Uterus (tissue), 4 donors: ENCODE measurements around the gene IL22RA1. TPM values are rescaled to one million over a fixed set of nuclear protein-coding genes. Genes with fewer than 3 reads are reported as not detected.

Source experiments
- DNase-seq, 2 donors: peaks; one replicate each; pipeline ENCODE4 v3.0.0-alpha.2; 2019 to 2020
- H3K27ac ChIP-seq, 2 donors: fragments of 200-600 bp; sonication (generic); 1 replicate in 1 of 2; 2 replicates in 1 of 2; pipeline ENCODE4 v1.5.1; 2016 to 2018
- H3K27me3 ChIP-seq, 2 donors: fragments of 200-600 bp; sonication (generic); one replicate each; pipeline ENCODE4 v1.5.1; 2018 to 2019; ENCODE audit warnings: control low read depth in 1 of 2
- H3K36me3 ChIP-seq, 2 donors: fragments of 200-600 bp; sonication (generic); one replicate each; pipeline ENCODE4 v1.5.1; 2019; ENCODE audit warnings: control low read depth in 1 of 2
- H3K4me1 ChIP-seq, 2 donors: fragments of 200-600 bp; sonication (generic); one replicate each; pipeline ENCODE4 v1.5.1; 2018 to 2019; ENCODE audit warnings: control low read depth in 1 of 2
- H3K4me3 ChIP-seq, 2 donors: fragments of 200-600 bp; sonication (generic); 1 replicate in 1 of 2; 2 replicates in 1 of 2; pipeline ENCODE4 v1.5.1; 2018 to 2019; ENCODE audit warnings: mild to moderate bottlenecking in 1 of 2
- H3K9me3 ChIP-seq, 2 donors: fragments of 200-600 bp; sonication (generic); one replicate each; pipeline ENCODE4 v1.5.1; 2019; ENCODE audit warnings: control low read depth in 1 of 2
- CTCF ChIP-seq, 4 experiments: fragments of 200-600 bp in 2 of 4; fragments of 450-650 bp in 2 of 4; sonication (generic) in 2 of 4; IDR thresholded peaks; one replicate each; pipeline ENCODE4 v1.5.1; 2016 to 2019; ENCODE audit warnings: antibody characterized with exemption in 4 of 4, mild to moderate bottlenecking in 2 of 4, moderate library complexity in 1 of 4
- POLR2A ChIP-seq, 2 donors: fragments of 450-650 bp; IDR thresholded peaks; one replicate each; pipeline ENCODE4 v1.6.1; 2016; ENCODE audit warnings: antibody characterized with exemption in 2 of 2, mild to moderate bottlenecking in 1 of 2, moderate library complexity in 1 of 2
- intact Hi-C: fragments of 100-400 bp; cut with DNase I; formaldehyde crosslinking; loops from one replicate; pipeline ENCODE4 v1.15.1; 2023; ENCODE audit warnings: low total_unique reads
- total RNA-seq, 4 donors: library from RNA; depleted of rRNA in 3 of 4; stranded (reverse); fragments of >200 nt in 3 of 4; gene quantifications; one replicate each; pipeline versions ENCODE4 v1.1.0 to v1.2.4, GENCODE V29; 2014 to 2023
- donor health status: DM: yes; HTN: yes; CAD: no.

The IL22RA1 gene
- total RNA-seq, 4 donors from 2014 or later, result 0.21 to 0.37 TPM; not detected in 2

GRCh38 chr1:24124980-24125379 lies 18.0 kb downstream of the IL22RA1 start:
- Histone ChIP-seq H3K4me3 (no peak overlapping the region), H3K36me3 (no peaks in the 10 kb centered on the region), H3K27ac (no peak overlapping the region), H3K9me3 (no peaks in the 10 kb centered on the region), H3K4me1 (no peaks in the 10 kb centered on the region), H3K27me3 (no peaks in the 10 kb centered on the region)
- intact Hi-C loops, result no loop called here
- no peak for TF ChIP-seq POLR2A (IDR thresholded peaks at IDR 0.05)
- TF ChIP-seq CTCF (IDR thresholded peaks at IDR 0.05), result no peak
- no peak for DNase-seq

GRCh38 chr1:24123611-24124010 lies 19.3 kb downstream of the IL22RA1 start:
- no peaks in the 10 kb centered on the region for H3K4me1 ChIP-seq
- no peak overlapping the region for H3K4me3 ChIP-seq
- TF ChIP-seq POLR2A (IDR thresholded peaks at IDR 0.05) (no peak), CTCF (IDR thresholded peaks at IDR 0.05) (no peak)
- intact Hi-C loops, result no loop called here
- H3K36me3 ChIP-seq, result no peaks in the 10 kb centered on the region
- DNase-seq, result no peak
- no peaks in the 10 kb centered on the region for H3K9me3 ChIP-seq
- H3K27me3 ChIP-seq, result no peaks in the 10 kb centered on the region
- H3K27ac ChIP-seq, result no peak overlapping the region

- intact Hi-C loops, result no loop called here
- DNase-seq, result no peak
- TF ChIP-seq CTCF (IDR thresholded peaks at IDR 0.05) (no peak), POLR2A (IDR thresholded peaks at IDR 0.05) (no peak)
- no peaks in the 10 kb centered on the region for H3K36me3 ChIP-seq
- H3K4me1 ChIP-seq, result no peaks in the 10 kb centered on the region
- H3K9me3 ChIP-seq, result no peaks in the 10 kb centered on the region
- no peak overlapping the region for H3K27ac ChIP-seq
- H3K4me3 ChIP-seq, result no peak overlapping the region
- H3K27me3 ChIP-seq, result no peaks in the 10 kb centered on the region
These were observed 20.2 kb downstream of the IL22RA1 start for GRCh38 chr1:24122776-24123175.

GRCh38 chr1:24121406-24121805 lies 21.5 kb downstream of the IL22RA1 start:
- TF ChIP-seq CTCF (IDR thresholded peaks at IDR 0.05) (no peak), POLR2A (IDR thresholded peaks at IDR 0.05) (no peak)
- DNase-seq, result no peak
- H3K4me1 ChIP-seq, result no peaks in the 10 kb centered on the region
- intact Hi-C loops, result no loop called here
- no peak overlapping the region for H3K4me3 ChIP-seq
- H3K27me3 ChIP-seq, result no peaks in the 10 kb centered on the region
- no peaks in the 10 kb centered on the region for H3K36me3 ChIP-seq
- H3K27ac ChIP-seq, result no peak overlapping the region
- no peaks in the 10 kb centered on the region for H3K9me3 ChIP-seq

- no peak overlapping the region for H3K27ac ChIP-seq
- DNase-seq, result no peak
These were observed 22.0 kb downstream of the IL22RA1 start for GRCh38 chr1:24120965-24121364.

More at GRCh38 chr1:24120965-24121364, 22.0 kb downstream of the IL22RA1 start:
- H3K4me1 ChIP-seq, result no peaks in the 10 kb centered on the region
- H3K27me3 ChIP-seq, result no peaks in the 10 kb centered on the region
- H3K36me3 ChIP-seq, result no peaks in the 10 kb centered on the region
- no peak overlapping the region for H3K4me3 ChIP-seq
- H3K9me3 ChIP-seq, result no peaks in the 10 kb centered on the region
- TF ChIP-seq POLR2A (IDR thresholded peaks at IDR 0.05) (no peak), CTCF (IDR thresholded peaks at IDR 0.05) (no peak)
- intact Hi-C loops, result no loop called here
